ENCODE data around the gene THG1L. TPM values are rescaled to one million over a fixed set of nuclear protein-coding genes. Genes with fewer than 3 reads are reported as not detected.

The THG1L gene
- total and polyA plus RNA-seq, 2 of the 4 experiments (the other 2 are of a cell fraction): 15.2 to 20.4 TPM

DNA sequence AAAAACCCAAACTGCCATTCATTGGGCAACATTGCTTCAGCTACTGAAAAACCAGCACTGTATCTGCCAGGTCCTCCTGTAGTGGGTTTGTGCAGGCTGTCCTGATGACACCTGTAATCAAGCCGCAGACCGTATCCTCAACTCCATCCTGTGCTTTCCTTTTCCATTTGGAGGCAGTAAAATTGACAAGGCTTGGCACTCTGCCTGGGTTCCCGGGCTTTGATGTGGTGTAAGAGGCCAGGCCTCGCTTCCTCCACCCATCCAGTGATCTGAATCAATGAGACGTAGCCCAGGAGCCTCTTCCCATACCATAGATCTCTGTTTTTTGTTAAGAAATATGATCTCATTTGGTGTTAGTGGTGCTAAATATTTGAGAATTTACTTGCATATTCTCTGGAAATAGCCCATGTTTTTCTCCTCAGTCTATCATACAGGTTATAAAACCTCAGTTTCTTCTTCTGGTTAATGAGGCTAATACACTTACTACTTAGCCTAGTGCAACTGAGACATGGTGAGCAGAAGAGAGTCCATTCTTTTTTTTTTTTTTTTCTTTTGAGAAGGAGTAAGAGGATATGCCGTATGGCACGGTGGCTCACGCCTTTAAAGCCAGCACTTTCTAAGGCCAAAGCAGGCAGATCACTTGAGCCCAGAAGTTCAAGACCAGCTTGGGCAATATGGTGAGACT is 47.0 kb downstream of the THG1L start:
- H3K23ac ChIP-seq (ENCODE audit: low read depth, low read length): no peak overlapping the region
- H3K4ac ChIP-seq (ENCODE audit: low read depth, low read length): no peak overlapping the region
- H2AK5ac ChIP-seq (ENCODE audit: low read depth, low read length): no peak overlapping the region
- no peak overlapping the region for H2BK5ac ChIP-seq (ENCODE audit: low read depth, low read length, poor library complexity, severe bottlenecking)
- peaks cover 1% of the 10 kb centered on the region; the same call in 1 of the 2 replicates for H3K36me3 ChIP-seq (ENCODE audit: control insufficient read depth, insufficient read depth, low read length)
- no peak overlapping the region for H3K14ac ChIP-seq (replicated peaks; ENCODE audit: low read depth, low read length)
- no peak overlapping the region for H3K18ac ChIP-seq (ENCODE audit: low read depth, low read length)
- no peaks in the 10 kb centered on the region for H3K9me1 ChIP-seq (ENCODE audit: insufficient read depth, low read length)
- ChIA-PET CTCF (no interaction called here), POLR2A (ENCODE audit: unreplicated experiment) (no interaction called here)
- no peaks in the 10 kb centered on the region for H3K9me3 ChIP-seq (ENCODE audit: control insufficient read depth, insufficient read depth, low read length)
- H3K27ac ChIP-seq (ENCODE audit: insufficient read depth, low read length): no peak overlapping the region
- H2BK15ac ChIP-seq (ENCODE audit: low read depth, low read length): no peak overlapping the region
- H3K9ac ChIP-seq (ENCODE audit: low read depth, low read length): no peak overlapping the region
- H3K4me3 ChIP-seq (ENCODE audit: insufficient read depth, low read depth, low read length): no peak overlapping the region
- intact Hi-C loops (cut with micrococcal nuclease) (no loop called here), in situ Hi-C loops (cut with MboI; ENCODE audit: low sequenced_read_pairs) (no loop called here), dilution Hi-C loops (cut with HindIII; ENCODE audit: low sequenced_read_pairs, unreplicated experiment) (no loop called here)
- ATAC-seq (ENCODE audit: low read depth) (no peak), DNase-seq (peak; percentile 6)
- H3K56ac ChIP-seq (ENCODE audit: extremely low read depth, insufficient read depth, low read length): no peak overlapping the region
- H4K5ac ChIP-seq (ENCODE audit: low read depth, low read length): no peak overlapping the region
- H4K20me1 ChIP-seq (ENCODE audit: insufficient read depth, low read length): no peaks in the 10 kb centered on the region
- H4K91ac ChIP-seq (ENCODE audit: insufficient read depth, low read depth, low read length): no peak overlapping the region
- no peak overlapping the region for H3K4me2 ChIP-seq (ENCODE audit: low read depth, low read length)
- no peaks in the 10 kb centered on the region for H3K79me1 ChIP-seq (ENCODE audit: low read depth in 1 of 2, low read length in 2 of 2)
- H3K27me3 ChIP-seq (ENCODE audit: control insufficient read depth, insufficient read depth, low read length): no peaks in the 10 kb centered on the region; the same call in 1 of the 2 replicates
- H2AFZ ChIP-seq (replicated peaks; ENCODE audit: low read length, poor library complexity): peak overlapping the region; percentile 16
- no peak overlapping the region for H2AK9ac ChIP-seq (replicated peaks; ENCODE audit: low read depth, low read length, poor library complexity)
- BruUV-seq (replicated peaks): no TSS peak
- no peak overlapping the region for H4K8ac ChIP-seq (ENCODE audit: low read depth in 2 of 2, low read length in 2 of 2)
- H2BK20ac ChIP-seq (ENCODE audit: low read depth, low read length): no peak overlapping the region
- TF ChIP-seq MXI1 (IDR thresholded peaks at IDR 0.05; ENCODE audit: borderline replicate concordance, low read depth, low read length) (no peak), RCOR1 (IDR thresholded peaks at IDR 0.05; ENCODE audit: insufficient replicate concordance, low read length) (no peak), MAFK (IDR thresholded peaks at IDR 0.05; ENCODE audit: low read depth, low read length) (no peak), MAZ (IDR thresholded peaks at IDR 0.05; ENCODE audit: borderline replicate concordance, low read depth, low read length) (no peak), NFE2L2 (IDR thresholded peaks at IDR 0.05; ENCODE audit: low read depth, low read length) (no peak), CTCF (conservative IDR thresholded peaks at IDR 0.05; ENCODE audit: low read depth, low read length) (no peak), BHLHE40 (IDR thresholded peaks at IDR 0.05; ENCODE audit: low read depth, low read length) (no peak), ELK1 (IDR thresholded peaks at IDR 0.05; ENCODE audit: borderline replicate concordance, low read depth, low read length) (no peak), SMC3 (IDR thresholded peaks at IDR 0.05; ENCODE audit: low read depth, low read length) (no peak), FOS (IDR thresholded peaks at IDR 0.05; ENCODE audit: low read depth, low read length) (no peak), POLR2A (IDR thresholded peaks at IDR 0.05; ENCODE audit: low read depth, low read length) (no peak)
- TF ChIP-seq, protein P1, sequence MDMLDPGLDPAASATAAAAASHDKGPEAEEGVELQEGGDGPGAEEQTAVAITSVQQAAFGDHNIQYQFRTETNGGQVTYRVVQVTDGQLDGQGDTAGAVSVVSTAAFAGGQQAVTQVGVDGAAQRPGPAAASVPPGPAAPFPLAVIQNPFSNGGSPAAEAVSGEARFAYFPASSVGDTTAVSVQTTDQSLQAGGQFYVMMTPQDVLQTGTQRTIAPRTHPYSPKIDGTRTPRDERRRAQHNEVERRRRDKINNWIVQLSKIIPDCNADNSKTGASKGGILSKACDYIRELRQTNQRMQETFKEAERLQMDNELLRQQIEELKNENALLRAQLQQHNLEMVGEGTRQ (IDR thresholded peaks at IDR 0.05; ENCODE audit: low read depth, low read length): no peak
- H2BK120ac ChIP-seq (ENCODE audit: low read depth, low read length): no peak overlapping the region
- no CpG with 5 or more reads among the region's 8 CpGs for WGBS, 2 experiments (ENCODE audit: extremely low coverage in 2 of 2, insufficient read length in 1 of 2)
- H3K4me1 ChIP-seq (ENCODE audit: control insufficient read depth, insufficient read depth, low read length): no peaks in the 10 kb centered on the region

Data from IMR-90 (cell line).